ENCODE measurements around the gene DDX11.
"Not testable (repeated sequence)": the region's sequence is repeated elsewhere in the genome, so short reads cannot be mapped to it uniquely, and the experiment has no call there.

DNA sequence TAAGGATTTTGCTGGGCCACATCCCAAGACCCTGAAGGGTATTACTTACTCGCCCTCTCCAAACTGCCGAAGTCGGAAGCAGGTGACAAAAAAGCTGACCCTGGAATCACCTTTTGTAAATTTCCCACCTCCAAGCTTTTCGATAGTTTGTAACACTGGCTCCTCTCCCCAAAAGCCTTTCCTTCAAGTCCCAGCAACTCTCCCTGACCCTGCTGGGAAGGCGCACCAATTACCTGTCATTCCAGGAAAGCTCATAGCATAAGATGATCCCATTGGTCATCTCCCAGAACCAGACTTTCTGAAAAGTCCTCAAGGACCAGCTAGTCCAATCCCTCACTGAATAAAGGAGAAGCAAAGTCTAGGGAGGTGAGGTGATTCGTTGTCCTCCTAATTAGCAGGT lies 698 bp upstream of the DDX11 start:
- not testable (repeated sequence) for TF ChIP-seq POLR2A (IDR thresholded peaks at IDR 0.05)
- TF ChIP-seq, protein P1, sequence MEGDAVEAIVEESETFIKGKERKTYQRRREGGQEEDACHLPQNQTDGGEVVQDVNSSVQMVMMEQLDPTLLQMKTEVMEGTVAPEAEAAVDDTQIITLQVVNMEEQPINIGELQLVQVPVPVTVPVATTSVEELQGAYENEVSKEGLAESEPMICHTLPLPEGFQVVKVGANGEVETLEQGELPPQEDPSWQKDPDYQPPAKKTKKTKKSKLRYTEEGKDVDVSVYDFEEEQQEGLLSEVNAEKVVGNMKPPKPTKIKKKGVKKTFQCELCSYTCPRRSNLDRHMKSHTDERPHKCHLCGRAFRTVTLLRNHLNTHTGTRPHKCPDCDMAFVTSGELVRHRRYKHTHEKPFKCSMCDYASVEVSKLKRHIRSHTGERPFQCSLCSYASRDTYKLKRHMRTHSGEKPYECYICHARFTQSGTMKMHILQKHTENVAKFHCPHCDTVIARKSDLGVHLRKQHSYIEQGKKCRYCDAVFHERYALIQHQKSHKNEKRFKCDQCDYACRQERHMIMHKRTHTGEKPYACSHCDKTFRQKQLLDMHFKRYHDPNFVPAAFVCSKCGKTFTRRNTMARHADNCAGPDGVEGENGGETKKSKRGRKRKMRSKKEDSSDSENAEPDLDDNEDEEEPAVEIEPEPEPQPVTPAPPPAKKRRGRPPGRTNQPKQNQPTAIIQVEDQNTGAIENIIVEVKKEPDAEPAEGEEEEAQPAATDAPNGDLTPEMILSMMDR (IDR thresholded peaks at IDR 0.05): not testable (repeated sequence)
